Coronary artery (tissue), 2 donors: ENCODE results near the gene CDH13.

Source experiments
- DNase-seq: peaks from one replicate; pipeline ENCODE4 v3.0.0-alpha.2; 2017; ENCODE audit warnings: low spot score
- H3K27ac ChIP-seq, 2 donors: fragments of 200-600 bp; sonication (generic); one replicate each; pipeline ENCODE4 v1.5.1; 2016 to 2019
- H3K4me3 ChIP-seq: fragments of 200-600 bp; sonication (generic); 2 replicates; pipeline ENCODE4 v1.5.1; 2016; ENCODE audit warnings: mild to moderate bottlenecking, moderate library complexity
- CTCF ChIP-seq: fragments of 200-600 bp; sonication (generic); IDR thresholded peaks from one replicate; pipeline ENCODE4 v1.5.1; 2019; ENCODE audit warnings: antibody characterized with exemption

Gene CDH13

DNA sequence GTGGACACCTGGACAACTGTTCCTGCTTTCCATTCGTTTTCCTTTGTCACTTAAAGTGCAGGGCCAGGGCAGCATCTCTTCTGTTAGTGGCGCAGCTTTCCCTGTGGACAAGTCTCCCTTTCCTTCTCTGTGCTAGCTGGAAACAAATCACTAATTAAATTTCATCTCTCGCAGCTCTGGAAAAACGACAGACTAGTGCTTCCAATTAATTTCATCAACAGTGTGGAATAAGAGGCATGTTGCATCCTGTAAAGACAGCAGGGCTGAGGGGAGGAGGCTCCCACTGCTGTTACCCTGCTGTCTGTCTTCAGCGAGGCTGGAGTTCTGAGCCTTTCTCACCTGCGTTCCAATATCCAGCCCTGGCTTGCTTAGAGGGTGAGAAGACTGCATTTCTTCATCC, 828.9 kb downstream of the CDH13 start:
- no peak overlapping the region for H3K4me3 ChIP-seq
- DNase-seq: no peak
- no peak overlapping the region for H3K27ac ChIP-seq
- TF ChIP-seq CTCF: no peak

DNA sequence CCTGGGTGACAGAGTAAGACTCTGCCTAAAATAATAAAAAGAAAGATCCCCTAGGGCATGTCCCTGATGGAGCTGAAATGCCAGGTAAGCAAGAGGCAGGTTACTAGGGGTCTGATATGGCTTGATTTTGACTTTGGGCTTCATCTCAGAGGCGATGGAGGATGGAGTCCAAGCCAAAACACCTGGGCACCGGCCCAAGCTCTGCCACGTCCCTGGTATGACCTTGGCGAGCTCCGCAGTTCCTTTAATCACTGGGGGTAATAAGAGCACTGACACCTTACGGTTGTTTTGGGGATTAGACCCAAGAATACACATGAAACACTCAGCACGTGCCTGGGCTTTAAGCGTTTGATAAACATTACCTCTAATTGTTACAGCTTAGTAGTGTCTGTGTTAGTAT, 830.2 kb downstream of the CDH13 start:
- Histone ChIP-seq H3K27ac (no peak overlapping the region), H3K4me3 (no peak overlapping the region)
- DNase-seq: no peak
- TF ChIP-seq CTCF: no peak

DNA sequence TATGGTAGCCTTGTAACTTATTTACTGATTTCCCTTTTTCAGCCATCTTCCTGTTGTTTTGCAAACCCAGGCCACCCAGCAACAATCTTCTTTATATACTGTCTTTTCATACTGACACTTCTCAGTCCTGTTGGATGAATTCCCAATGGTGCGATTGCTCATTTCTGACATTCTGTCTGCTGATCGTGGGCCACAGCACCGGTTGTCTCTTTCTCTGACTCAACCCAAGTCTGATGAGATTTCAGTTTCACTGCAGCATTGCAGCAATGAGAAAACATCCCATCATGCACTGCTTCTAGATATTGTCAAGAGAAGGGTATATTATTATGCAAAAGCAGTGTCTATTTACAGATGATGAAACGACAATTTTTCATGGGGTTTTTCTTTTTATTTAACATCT, 831.8 kb downstream of the CDH13 start:
- DNase-seq: no peak
- no peak for TF ChIP-seq CTCF
- H3K4me3 ChIP-seq: no peak overlapping the region
- H3K27ac ChIP-seq: no peak overlapping the region

DNA sequence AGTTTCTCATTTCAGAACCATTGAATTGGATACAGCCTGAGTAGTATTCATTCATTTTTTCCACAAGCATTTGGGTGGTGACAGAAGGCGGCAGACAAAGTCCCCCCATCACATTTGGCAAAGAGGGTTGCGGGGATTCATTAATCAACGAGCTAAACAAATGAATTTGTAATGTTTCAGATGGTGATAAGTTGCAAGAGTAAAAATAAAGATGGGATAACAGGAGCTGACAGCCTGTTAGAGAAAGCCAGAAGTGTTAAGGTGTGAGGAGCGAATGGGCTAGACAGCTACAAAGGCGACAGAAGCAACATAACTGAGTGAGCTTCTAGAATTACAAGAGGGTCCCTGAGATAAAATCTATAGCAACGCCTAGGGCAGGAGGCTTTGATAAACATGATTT, 838.2 kb downstream of the CDH13 start:
- TF ChIP-seq CTCF: no peak
- no peak for DNase-seq
- Histone ChIP-seq H3K4me3 (no peak overlapping the region), H3K27ac (no peak overlapping the region)

DNA sequence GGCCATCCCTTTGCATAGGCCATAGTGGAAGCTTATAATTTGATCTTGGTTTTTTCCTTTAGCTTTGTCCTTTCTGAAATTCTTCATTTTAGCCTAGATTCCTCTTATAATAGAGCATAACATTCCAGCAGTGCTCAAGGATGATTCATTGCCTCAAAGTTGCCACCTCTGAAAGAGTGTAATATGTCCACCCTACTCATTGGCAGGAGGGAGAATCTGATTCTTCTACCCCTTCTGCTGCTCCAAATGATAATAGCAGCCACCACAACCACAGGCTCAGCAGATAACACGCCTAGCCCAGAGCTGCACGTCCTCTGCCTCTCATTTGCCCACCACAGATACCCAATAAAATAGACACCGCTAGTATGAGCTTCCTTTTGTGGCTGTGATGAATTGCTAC, 843.6 kb downstream of the CDH13 start:
- DNase-seq: no peak
- no peak overlapping the region for H3K27ac ChIP-seq
- TF ChIP-seq CTCF: no peak
- H3K4me3 ChIP-seq: no peak overlapping the region

DNA sequence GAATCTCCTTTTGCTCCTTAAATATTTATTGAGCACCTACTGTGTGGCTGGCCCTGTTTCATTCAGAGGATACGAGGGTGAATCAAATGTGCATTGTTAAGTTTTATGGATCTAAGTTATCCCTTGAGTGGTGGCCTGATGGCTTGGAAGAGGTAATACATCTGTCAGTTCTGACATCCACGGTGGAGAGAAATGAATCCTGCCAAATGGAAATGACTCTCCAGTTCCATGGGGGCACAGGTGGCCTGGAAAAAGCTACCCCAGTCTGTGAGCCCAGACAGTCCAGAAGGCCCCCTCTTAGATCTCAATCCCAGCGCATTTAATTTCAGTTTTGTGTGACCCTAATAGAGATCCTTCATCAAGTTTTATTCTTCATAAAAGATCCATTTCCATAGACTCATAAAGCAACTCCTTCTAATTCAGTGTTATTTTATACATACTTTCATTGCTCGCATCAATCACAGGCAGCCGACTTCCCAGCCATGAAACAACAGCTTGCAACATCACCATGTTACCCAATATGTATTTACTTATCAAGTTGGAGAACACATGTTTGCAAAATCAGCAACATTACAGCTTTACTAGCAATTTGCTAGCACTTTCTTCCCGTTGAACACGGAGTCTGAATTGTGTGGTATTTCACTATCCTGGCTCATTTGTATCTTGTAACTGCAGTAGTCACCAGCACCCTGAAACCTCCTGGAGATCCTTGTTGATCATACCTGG, 846.2 kb downstream of the CDH13 start:
- no peak for TF ChIP-seq CTCF
- Histone ChIP-seq H3K27ac (no peak overlapping the region), H3K4me3 (no peak overlapping the region)
- DNase-seq: no peak

- no peak for DNase-seq
- TF ChIP-seq CTCF: no peak
- Histone ChIP-seq H3K4me3 (no peak overlapping the region), H3K27ac (no peak overlapping the region)
These were observed 847.3 kb downstream of the CDH13 start for GRCh38 chr16:83473926-83474650.
